HG03571 (cell line): ENCODE data around the gene EPN1.

ENCODE experiments used
- ATAC-seq: cut with Tn5 transposase; IDR thresholded peaks from one replicate; pipeline ENCODE4 v1.9.1; 2021; ENCODE audit not compliant: unreplicated experiment

Gene EPN1

GRCh38 chr19:55691561-55692481 is 16.8 kb downstream of the EPN1 start:
- ATAC-seq, result no peak

- no peak for ATAC-seq
These were observed 17.7 kb downstream of the EPN1 start for GRCh38 chr19:55692681-55693081.

GRCh38 chr19:55693336-55693974 is 18.4 kb downstream of the EPN1 start:
- no peak for ATAC-seq

- no peak for ATAC-seq
These were observed 19.2 kb downstream of the EPN1 start for GRCh38 chr19:55694241-55694655.

GRCh38 chr19:55694656-55695491 is 19.8 kb downstream of the EPN1 start:
- no peak for ATAC-seq

GRCh38 chr19:55695511-55696290 is 20.7 kb downstream of the EPN1 start:
- no peak for ATAC-seq

GRCh38 chr19:55696301-55697068 is 21.5 kb downstream of the EPN1 start:
- ATAC-seq, result no peak

- ATAC-seq, result no peak
These were observed 22.0 kb downstream of the EPN1 start for GRCh38 chr19:55697069-55697440.

GRCh38 chr19:55697698-55698097 is 22.7 kb downstream of the EPN1 start:
- ATAC-seq, result no peak

GRCh38 chr19:55698256-55698655 is 23.2 kb downstream of the EPN1 start:
- no peak for ATAC-seq

- no peak for ATAC-seq
These were observed 24.2 kb downstream of the EPN1 start for GRCh38 chr19:55699221-55699620.

- ATAC-seq, result no peak
These were observed 25.8 kb downstream of the EPN1 start for GRCh38 chr19:55700813-55701212.

- ATAC-seq, result no peak
These were observed 27.2 kb downstream of the EPN1 start for GRCh38 chr19:55702131-55702627.

GRCh38 chr19:55703790-55704215 is 28.8 kb downstream of the EPN1 start:
- no peak for ATAC-seq

- ATAC-seq, result no peak
These were observed 29.6 kb downstream of the EPN1 start for GRCh38 chr19:55704494-55705245.

- ATAC-seq, result no peak
These were observed 30.9 kb downstream of the EPN1 start for GRCh38 chr19:55705972-55706371.

GRCh38 chr19:55711719-55712118 is 36.7 kb downstream of the EPN1 start:
- no peak for ATAC-seq

- ATAC-seq, result no peak
These were observed 38.0 kb downstream of the EPN1 start for GRCh38 chr19:55712804-55713631.
